Stomach (tissue), 4 donors: ENCODE data around the gene PRELID2.
"Not testable (repeated sequence)": the region's sequence is repeated elsewhere in the genome, so short reads cannot be mapped to it uniquely, and the experiment has no call there.

ENCODE experiments used
- EP300 ChIP-seq: sonication (generic); formaldehyde crosslinking; IDR thresholded peaks from one replicate; pipeline ENCODE4 v1.6.1; 2017; ENCODE audit warnings: antibody characterized with exemption
- POLR2A ChIP-seq, 4 donors: fragments of 450-650 bp; IDR thresholded peaks; one replicate each; pipeline ENCODE4 v1.6.1; 2016; ENCODE audit warnings: antibody characterized with exemption in 4 of 4, control low read depth in 2 of 4, mild to moderate bottlenecking in 1 of 4, moderate library complexity in 1 of 4
- POLR2AphosphoS5 ChIP-seq, 3 donors: sonication (generic); formaldehyde crosslinking; IDR thresholded peaks; one replicate each; pipeline ENCODE4 v1.6.1; 2016; ENCODE audit warnings: antibody characterized with exemption in 3 of 3
- TF ChIP-seq, protein P1 (sequence below), 7 experiments: fragments of 450-650 bp in 4 of 7; fragments of 200-600 bp in 3 of 7; sonication (generic) in 3 of 7; IDR thresholded peaks; one replicate each; pipeline ENCODE4 v1.5.1; 2016 to 2019; ENCODE audit warnings: antibody characterized with exemption in 7 of 7, control low read depth in 2 of 7, mild to moderate bottlenecking in 1 of 7

GRCh38 chr5:145798503-145798902, 36.6 kb downstream of the PRELID2 start:
- not testable (repeated sequence) for TF ChIP-seq POLR2A (IDR thresholded peaks at IDR 0.05); POLR2AphosphoS5 (IDR thresholded peaks at IDR 0.05); EP300
- TF ChIP-seq, protein P1, sequence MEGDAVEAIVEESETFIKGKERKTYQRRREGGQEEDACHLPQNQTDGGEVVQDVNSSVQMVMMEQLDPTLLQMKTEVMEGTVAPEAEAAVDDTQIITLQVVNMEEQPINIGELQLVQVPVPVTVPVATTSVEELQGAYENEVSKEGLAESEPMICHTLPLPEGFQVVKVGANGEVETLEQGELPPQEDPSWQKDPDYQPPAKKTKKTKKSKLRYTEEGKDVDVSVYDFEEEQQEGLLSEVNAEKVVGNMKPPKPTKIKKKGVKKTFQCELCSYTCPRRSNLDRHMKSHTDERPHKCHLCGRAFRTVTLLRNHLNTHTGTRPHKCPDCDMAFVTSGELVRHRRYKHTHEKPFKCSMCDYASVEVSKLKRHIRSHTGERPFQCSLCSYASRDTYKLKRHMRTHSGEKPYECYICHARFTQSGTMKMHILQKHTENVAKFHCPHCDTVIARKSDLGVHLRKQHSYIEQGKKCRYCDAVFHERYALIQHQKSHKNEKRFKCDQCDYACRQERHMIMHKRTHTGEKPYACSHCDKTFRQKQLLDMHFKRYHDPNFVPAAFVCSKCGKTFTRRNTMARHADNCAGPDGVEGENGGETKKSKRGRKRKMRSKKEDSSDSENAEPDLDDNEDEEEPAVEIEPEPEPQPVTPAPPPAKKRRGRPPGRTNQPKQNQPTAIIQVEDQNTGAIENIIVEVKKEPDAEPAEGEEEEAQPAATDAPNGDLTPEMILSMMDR (IDR thresholded peaks at IDR 0.05), result not testable (repeated sequence)
